Skeletal muscle satellite cell (primary cell): ENCODE results near the gene UIMC1.

Source experiments
- H3K27me3 ChIP-seq: 2 replicates; pipeline ENCODE4 v1.7.0; 2013; ENCODE audit warnings: low read length; ENCODE audit not compliant: control insufficient read depth, insufficient read depth
- H3K36me3 ChIP-seq: 2 replicates; pipeline ENCODE4 v1.7.0; 2013; ENCODE audit warnings: mild to moderate bottlenecking, control low read depth, low read length; ENCODE audit not compliant: insufficient read depth
- H3K4me1 ChIP-seq: 2 replicates; pipeline ENCODE4 v1.7.0; 2013; ENCODE audit warnings: low read length; ENCODE audit not compliant: control insufficient read depth, insufficient read depth
- H3K4me2 ChIP-seq: 2 replicates; pipeline ENCODE4 v1.7.0; 2013; ENCODE audit warnings: mild to moderate bottlenecking, low read length
- H3K4me3 ChIP-seq: 2 replicates; pipeline ENCODE4 v1.7.0; 2013; ENCODE audit warnings: low read length
- H3K9ac ChIP-seq: 2 replicates; pipeline ENCODE4 v1.7.0; 2013; ENCODE audit warnings: mild to moderate bottlenecking, low read depth, low read length, moderate library complexity
- H3K9me3 ChIP-seq: replicated peaks from 2 replicates; pipeline ENCODE4 v1.7.0; 2013; ENCODE audit warnings: mild to moderate bottlenecking, control low read depth, low read length

Gene UIMC1

DNA sequence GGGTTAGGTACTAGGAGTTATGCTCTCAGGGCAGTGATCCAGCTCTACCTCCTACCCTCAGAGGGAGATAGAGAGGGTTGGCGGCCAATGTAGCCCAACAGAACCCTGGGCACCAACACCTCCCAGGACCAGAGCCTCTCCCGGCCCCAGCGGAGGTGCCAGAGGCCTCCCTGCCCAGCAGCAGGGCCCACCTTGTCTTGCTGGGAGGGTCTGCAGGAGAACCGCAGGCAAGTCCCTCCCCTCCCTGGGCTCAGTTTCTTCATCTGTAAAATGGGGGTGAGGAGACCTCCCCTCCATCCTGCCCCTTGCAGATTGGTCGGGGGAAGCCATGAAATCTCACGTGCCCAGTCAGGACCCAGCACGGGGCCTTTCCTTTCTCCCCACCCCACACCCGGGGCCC lies 141.8 kb downstream of the UIMC1 start:
- no peak overlapping the region for H3K9ac ChIP-seq
- no peak overlapping the region for H3K4me2 ChIP-seq
- H3K27me3 ChIP-seq: peaks cover 47% of the 10 kb centered on the region
- H3K36me3 ChIP-seq: no peaks in the 10 kb centered on the region
- no peak overlapping the region for H3K4me3 ChIP-seq
- no peaks in the 10 kb centered on the region for H3K4me1 ChIP-seq
- H3K9me3 ChIP-seq: no peaks in the 10 kb centered on the region

DNA sequence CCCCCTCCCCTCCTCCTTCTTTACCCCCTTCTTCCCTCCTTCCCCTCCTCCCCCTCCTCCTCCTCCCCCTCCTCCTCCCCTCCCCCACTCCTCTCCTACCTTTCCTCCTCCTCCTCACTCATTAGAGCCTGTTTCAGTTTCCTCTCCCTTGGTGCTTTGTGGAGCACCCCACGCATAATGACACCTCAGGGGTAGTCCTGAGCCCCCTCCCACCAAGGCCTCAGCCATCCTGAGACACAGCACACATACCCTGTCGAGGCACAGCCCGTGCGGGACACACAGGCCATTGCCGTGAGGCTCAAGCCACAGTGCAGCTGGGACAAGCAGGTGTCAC lies 142.8 kb downstream of the UIMC1 start:
- peaks cover 50% of the 10 kb centered on the region for H3K27me3 ChIP-seq

DNA sequence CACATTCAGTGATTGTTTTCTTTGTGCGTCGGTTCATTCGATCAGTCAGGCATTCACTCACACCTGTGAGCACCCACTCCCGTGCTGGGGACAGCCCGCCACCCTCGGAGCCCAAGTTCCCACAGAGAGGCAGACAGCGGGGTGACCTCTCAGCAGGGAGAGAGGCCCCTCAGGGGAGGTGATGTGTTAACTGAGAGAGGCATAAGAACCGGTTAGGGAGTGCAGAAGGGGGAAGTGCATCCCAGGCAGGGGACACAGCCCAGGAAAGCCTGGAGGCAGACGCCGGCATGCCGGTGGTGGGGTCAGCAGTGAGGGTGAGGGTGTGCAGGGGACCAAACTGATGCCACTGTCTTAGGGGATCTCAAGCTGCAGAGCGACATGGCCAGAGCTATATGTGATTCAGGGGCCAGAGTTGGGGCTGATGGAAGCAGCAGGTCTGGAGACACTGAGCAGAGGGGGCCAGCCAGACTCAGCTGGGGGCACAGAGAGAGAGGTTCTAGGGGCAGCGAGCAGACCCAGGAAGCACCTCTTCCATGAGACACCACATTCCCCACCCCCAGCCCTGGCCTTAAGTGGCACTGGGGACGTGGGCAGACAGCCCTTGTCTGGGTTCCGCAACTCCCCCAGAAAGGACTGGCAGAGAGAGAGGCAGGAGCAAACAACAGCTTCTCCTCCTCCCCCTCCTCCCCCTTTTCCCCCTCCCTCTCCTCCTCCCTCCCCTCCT lies 143.4 kb downstream of the UIMC1 start:
- H3K27me3 ChIP-seq: peaks cover 50% of the 10 kb centered on the region
- no peaks in the 10 kb centered on the region for H3K36me3 ChIP-seq
- no peaks in the 10 kb centered on the region for H3K4me1 ChIP-seq
- H3K9me3 ChIP-seq: no peaks in the 10 kb centered on the region
- H3K4me3 ChIP-seq: no peak overlapping the region
- no peak overlapping the region for H3K4me2 ChIP-seq
- no peak overlapping the region for H3K9ac ChIP-seq

More for the DNA sequence above, 142.8 kb downstream of the UIMC1 start:
- no peaks in the 10 kb centered on the region for H3K36me3 ChIP-seq
- no peak overlapping the region for H3K9ac ChIP-seq
- no peak overlapping the region for H3K4me3 ChIP-seq
- H3K9me3 ChIP-seq: no peaks in the 10 kb centered on the region
- no peak overlapping the region for H3K4me2 ChIP-seq
- H3K4me1 ChIP-seq: no peaks in the 10 kb centered on the region

DNA sequence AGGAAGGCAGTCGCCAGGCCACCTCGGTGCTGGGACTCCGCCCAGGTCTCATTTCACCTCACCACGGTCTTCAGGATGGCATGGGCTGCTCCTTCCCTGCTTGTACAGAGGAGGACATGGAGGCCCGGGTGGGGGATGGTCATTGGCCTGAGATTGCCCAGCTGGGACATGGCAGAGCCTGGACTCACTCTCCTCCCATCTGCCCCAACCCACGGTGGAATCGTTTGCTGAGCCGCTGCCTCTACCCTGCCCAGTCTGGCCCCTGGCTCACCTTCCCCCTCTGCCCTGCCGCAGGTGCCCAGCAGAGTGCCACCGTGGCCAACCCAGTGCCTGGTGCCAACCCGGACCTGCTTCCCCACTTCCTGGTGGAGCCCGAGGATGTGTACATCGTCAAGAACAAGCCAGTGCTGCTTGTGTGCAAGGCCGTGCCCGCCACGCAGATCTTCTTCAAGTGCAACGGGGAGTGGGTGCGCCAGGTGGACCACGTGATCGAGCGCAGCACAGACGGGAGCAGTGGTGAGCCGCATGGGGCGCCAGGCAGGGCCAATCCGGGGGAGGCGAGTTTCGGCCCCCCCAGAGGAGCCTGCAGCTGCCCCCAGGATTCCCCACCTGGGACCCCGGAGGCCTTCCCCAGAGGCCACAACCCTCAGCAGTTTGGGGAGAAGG lies 144.1 kb downstream of the UIMC1 start:
- no peak overlapping the region for H3K9ac ChIP-seq

DNA sequence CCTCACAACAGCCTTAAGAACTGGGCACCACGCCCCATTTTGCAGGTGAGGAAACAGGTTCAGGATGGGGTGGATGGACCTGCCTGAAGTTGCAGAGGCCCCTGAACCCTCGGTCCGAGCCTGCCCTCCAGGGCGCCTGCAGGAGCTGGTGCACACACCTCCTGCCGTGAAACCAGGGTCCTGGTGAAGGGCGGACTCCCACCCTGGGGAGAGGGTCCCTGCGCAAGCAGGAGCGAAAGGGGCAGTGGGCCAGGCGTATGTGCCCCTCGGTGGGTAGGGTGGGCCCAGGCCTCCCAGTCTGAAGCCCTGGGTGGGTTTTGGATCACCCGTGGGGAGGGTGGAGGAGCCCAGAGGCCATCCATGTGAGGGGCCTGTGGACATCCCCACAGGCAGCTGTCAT lies 145.3 kb downstream of the UIMC1 start:
- Histone ChIP-seq H3K9me3 (no peaks in the 10 kb centered on the region), H3K4me2 (no peak overlapping the region), H3K4me3 (no peak overlapping the region), H3K9ac (no peak overlapping the region), H3K4me1 (no peaks in the 10 kb centered on the region), H3K36me3 (no peaks in the 10 kb centered on the region), H3K27me3 (peaks cover 54% of the 10 kb centered on the region)

More for the DNA sequence above, 144.1 kb downstream of the UIMC1 start:
- no peaks in the 10 kb centered on the region for H3K4me1 ChIP-seq
- H3K36me3 ChIP-seq: no peaks in the 10 kb centered on the region
- no peak overlapping the region for H3K4me3 ChIP-seq
- peaks cover 56% of the 10 kb centered on the region for H3K27me3 ChIP-seq
- H3K9me3 ChIP-seq: no peaks in the 10 kb centered on the region
- no peak overlapping the region for H3K4me2 ChIP-seq

DNA sequence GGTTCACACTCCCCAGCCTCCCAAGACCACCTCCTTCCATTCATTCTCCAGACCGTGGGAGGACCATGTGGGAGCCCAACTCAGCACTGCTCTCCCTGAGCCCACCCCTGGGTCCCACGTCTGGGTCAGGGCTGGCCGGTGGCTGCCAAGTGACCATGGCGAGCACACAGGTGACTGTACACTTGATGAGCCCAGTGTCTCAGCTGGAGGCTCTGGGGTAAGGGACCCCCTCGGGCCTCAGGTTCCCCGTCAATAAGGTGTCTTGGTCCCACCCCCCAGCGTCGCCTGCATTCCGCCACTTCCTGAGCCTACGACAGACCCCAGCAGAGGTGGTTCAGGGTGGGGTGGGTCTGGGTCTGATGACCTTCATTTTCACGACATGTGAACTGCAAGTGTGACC lies 146.2 kb downstream of the UIMC1 start:
- H3K4me2 ChIP-seq: no peak overlapping the region
- peaks cover 47% of the 10 kb centered on the region for H3K27me3 ChIP-seq

DNA sequence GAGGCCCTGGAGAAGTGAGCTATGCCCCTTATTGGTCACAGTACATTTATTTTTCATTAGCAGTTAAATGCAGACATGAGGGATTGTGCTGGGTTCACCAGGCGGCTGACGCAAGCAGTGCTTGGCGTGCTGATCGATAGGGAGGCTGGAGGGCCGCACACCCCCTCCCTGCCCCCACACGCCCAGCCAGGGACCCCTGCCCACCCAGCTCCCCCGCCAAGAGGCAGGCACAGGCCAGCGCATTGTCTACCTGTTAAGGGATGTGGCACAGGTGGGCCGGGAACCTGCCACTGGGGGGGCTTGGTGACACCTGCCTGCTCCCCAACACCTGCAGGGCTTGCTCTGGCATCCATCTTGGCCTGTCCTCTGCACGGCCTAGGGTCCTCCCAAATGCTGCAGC lies 146.7 kb downstream of the UIMC1 start:
- H3K9ac ChIP-seq: no peak overlapping the region
- no peak overlapping the region for H3K4me3 ChIP-seq
- H3K9me3 ChIP-seq: no peaks in the 10 kb centered on the region
- H3K4me1 ChIP-seq: no peaks in the 10 kb centered on the region
- peaks cover 46% of the 10 kb centered on the region for H3K27me3 ChIP-seq
- no peaks in the 10 kb centered on the region for H3K36me3 ChIP-seq
- no peak overlapping the region for H3K4me2 ChIP-seq

More for the DNA sequence above, 146.2 kb downstream of the UIMC1 start:
- H3K9ac ChIP-seq: no peak overlapping the region
- H3K4me1 ChIP-seq: no peaks in the 10 kb centered on the region
- H3K4me3 ChIP-seq: no peak overlapping the region
- H3K36me3 ChIP-seq: no peaks in the 10 kb centered on the region
- no peaks in the 10 kb centered on the region for H3K9me3 ChIP-seq

DNA sequence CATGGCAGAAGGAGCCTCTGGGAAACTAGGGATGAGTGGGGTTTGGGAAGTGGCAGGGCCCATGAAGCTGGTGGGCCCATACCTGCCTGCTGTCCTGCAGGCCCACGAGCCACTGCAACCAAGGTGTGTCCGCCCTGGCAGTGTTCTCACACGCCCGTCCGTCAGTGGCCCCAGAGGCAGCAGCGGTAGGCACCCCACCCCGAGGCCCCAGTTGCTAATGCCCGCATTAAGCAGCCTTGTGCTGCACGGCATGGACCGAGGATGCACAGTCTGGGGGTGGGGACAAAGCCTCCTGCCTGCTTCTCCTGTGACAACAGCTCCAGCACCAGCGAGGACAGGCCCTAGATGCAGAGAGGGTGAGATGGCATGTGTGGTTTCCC lies 148.7 kb downstream of the UIMC1 start:
- Histone ChIP-seq H3K4me2 (no peak overlapping the region), H3K9me3 (no peaks in the 10 kb centered on the region), H3K9ac (no peak overlapping the region), H3K36me3 (no peaks in the 10 kb centered on the region), H3K4me1 (no peaks in the 10 kb centered on the region), H3K27me3 (peaks cover 43% of the 10 kb centered on the region), H3K4me3 (no peak overlapping the region)

DNA sequence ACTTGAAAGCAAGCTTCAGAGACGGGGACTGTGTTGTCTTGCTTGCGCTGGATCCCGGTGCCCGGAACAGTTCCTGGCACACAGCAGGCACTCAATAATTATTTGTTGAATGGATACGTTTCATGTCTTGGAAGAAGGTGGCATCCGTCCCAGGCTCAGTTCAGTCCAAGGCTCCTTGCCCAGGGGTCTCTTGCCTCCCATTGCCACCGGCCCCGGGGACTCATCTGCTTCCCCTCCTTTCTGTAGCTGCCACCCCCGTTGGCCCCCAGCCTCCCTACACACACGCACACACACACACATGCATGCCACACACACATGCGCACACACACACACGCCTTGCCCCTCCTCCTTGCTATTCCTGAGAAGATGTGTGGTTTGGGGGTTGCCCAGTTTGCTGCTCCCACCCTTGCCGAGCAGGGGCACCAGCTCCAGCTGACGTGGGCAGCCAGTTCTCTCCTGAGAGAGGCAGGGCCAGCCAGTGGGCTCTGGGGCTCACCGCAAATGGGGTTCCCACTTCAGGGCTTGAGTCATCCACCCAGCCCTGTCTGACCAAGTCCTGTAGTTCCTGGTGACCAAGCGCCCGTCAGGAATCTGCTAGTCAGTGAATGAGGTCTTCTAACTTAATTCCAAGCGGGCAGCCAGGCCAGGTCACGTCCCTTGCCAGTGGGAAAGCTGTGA lies 149.2 kb downstream of the UIMC1 start:
- Histone ChIP-seq H3K27me3 (peaks cover 42% of the 10 kb centered on the region), H3K4me2 (no peak overlapping the region), H3K36me3 (no peaks in the 10 kb centered on the region), H3K9me3 (no peaks in the 10 kb centered on the region), H3K4me1 (no peaks in the 10 kb centered on the region), H3K9ac (no peak overlapping the region), H3K4me3 (no peak overlapping the region)

DNA sequence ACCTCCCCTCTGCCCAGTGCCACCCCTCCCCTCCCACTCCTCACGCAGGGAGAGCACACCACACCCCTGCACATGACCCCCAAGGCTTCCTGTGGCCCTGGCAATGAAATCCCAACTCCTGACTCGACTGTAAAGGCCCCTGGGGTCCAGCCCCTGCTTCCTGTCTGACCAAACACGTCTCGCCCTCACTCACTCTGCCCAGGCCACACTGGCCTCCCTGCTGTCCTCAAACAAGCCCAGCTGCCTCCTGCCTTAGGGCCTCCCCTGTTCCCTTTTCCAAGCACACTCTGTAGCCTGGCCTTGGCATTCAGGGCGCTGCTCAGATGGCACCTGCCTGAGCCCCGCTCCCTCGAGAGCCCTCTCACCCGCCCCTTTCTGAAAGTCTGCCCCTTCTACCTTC lies 149.8 kb downstream of the UIMC1 start:
- no peaks in the 10 kb centered on the region for H3K4me1 ChIP-seq
- H3K36me3 ChIP-seq: no peaks in the 10 kb centered on the region
- no peak overlapping the region for H3K4me2 ChIP-seq
- no peak overlapping the region for H3K4me3 ChIP-seq
- H3K27me3 ChIP-seq: peaks cover 42% of the 10 kb centered on the region
- H3K9ac ChIP-seq: no peak overlapping the region
- no peaks in the 10 kb centered on the region for H3K9me3 ChIP-seq

DNA sequence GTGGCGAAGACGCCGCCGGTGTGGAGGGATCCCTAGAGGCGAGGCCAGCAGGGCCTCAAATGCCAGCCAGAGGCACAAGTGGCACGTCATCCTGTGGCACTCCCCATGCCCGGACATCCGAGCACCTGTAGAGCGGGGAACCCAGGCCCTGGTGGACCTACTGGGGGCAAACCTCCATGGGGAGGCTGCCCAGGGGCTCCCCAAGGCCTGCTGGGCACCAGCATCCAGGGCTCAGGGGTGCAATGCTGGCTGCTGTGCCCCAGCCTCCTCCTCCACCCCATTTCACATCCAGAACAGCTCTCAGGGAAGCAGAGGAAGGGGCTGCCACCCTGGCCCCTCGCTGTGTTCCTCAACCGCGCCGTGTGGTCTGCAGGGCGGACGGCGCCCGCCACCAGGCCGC lies 151.0 kb downstream of the UIMC1 start:
- Histone ChIP-seq H3K4me2 (no peak overlapping the region), H3K9me3 (no peaks in the 10 kb centered on the region), H3K36me3 (no peaks in the 10 kb centered on the region), H3K9ac (no peak overlapping the region), H3K4me1 (no peaks in the 10 kb centered on the region), H3K4me3 (no peak overlapping the region), H3K27me3 (peaks cover 44% of the 10 kb centered on the region)
